Breast epithelium (tissue), 3 donors: ENCODE data around the gene ERGIC1.

ENCODE experiments used
- CTCF ChIP-seq, 3 donors: fragments of 450-650 bp; IDR thresholded peaks; one replicate each; pipeline ENCODE4 v1.5.1; 2016 to 2017; ENCODE audit warnings: antibody characterized with exemption in 3 of 3, mild to moderate bottlenecking in 3 of 3, moderate library complexity in 3 of 3
- POLR2A ChIP-seq: fragments of 450-650 bp; IDR thresholded peaks from one replicate; pipeline ENCODE4 v1.6.1; 2016; ENCODE audit warnings: antibody characterized with exemption, mild to moderate bottlenecking, moderate library complexity
- POLR2AphosphoS5 ChIP-seq, 3 donors: sonication (generic); formaldehyde crosslinking; IDR thresholded peaks; one replicate each; pipeline ENCODE4 v1.6.1; 2017; ENCODE audit warnings: antibody characterized with exemption in 3 of 3

DNA sequence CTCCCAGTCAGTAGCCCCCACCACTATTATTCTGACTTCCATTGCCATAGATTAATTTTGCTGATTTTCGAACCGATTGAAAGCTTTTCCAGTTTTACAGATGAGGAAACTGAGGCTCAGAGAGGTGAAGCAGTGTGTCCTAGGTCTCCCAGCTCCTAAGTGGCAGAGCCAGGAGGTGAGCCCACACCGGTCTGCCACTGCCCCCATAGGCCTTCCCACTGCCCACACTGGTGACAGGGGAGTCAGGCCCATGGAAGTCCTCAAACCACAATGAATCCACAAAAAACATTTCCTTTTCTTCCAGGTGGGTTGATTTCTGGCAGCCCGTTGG is 70.2 kb downstream of the ERGIC1 start:
- TF ChIP-seq POLR2A (no peak), CTCF (IDR thresholded peaks at IDR 0.05) (no peak), POLR2AphosphoS5 (IDR thresholded peaks at IDR 0.05) (no peak)
